Endodermal cell (in vitro differentiated cells): ENCODE measurements around the gene MDFIC. TPM values are rescaled to one million over a fixed set of nuclear protein-coding genes. Genes with fewer than 3 reads are reported as not detected.

Experiments
- DNase-seq: peaks from one replicate; pipeline ENCODE4 v3.0.0-alpha.2; 2017
- H3K27ac ChIP-seq: 2 replicates; pipeline ENCODE4 v1.5.1; 2013; ENCODE audit warnings: mild to moderate bottlenecking, low read depth, low read length, moderate library complexity
- H3K27me3 ChIP-seq: 2 replicates; pipeline ENCODE4 v1.6.1; 2013; ENCODE audit warnings: mild to moderate bottlenecking, low read length, moderate library complexity; ENCODE audit not compliant: insufficient read depth, control insufficient read depth, poor library complexity, severe bottlenecking
- H3K36me3 ChIP-seq: 2 replicates; pipeline ENCODE4 v1.7.0; 2013; ENCODE audit warnings: mild to moderate bottlenecking, low read length, moderate library complexity; ENCODE audit not compliant: control insufficient read depth, insufficient read depth
- H3K4me1 ChIP-seq: one replicate; pipeline ENCODE4 v1.7.0; 2013; ENCODE audit warnings: low read length; ENCODE audit not compliant: control insufficient read depth, insufficient read depth
- H3K4me3 ChIP-seq: 2 replicates; pipeline ENCODE4 v1.5.1; 2013; ENCODE audit warnings: mild to moderate bottlenecking, low read length, moderate library complexity
- H3K9ac ChIP-seq: 2 replicates; pipeline ENCODE4 v1.6.1; 2013; ENCODE audit warnings: mild to moderate bottlenecking, low read length, moderate library complexity; ENCODE audit not compliant: poor library complexity, severe bottlenecking; ENCODE audit errors: extremely low read depth
- H3K9me3 ChIP-seq: 2 replicates; pipeline ENCODE4 v1.6.1; 2013; ENCODE audit warnings: mild to moderate bottlenecking, low read length, moderate library complexity; ENCODE audit not compliant: control insufficient read depth
- H3K27ac Mint-ChIP-seq: 2 replicates; pipeline ENCODE4 v1.8.0; 2020; ENCODE audit warnings: mixed read lengths
- H3K27me3 Mint-ChIP-seq: 2 replicates; pipeline ENCODE4 v1.8.0; 2021; ENCODE audit warnings: mild to moderate bottlenecking, mixed read lengths; ENCODE audit not compliant: insufficient read depth
- H3K36me3 Mint-ChIP-seq: 2 replicates; pipeline ENCODE4 v1.8.0; 2020; ENCODE audit warnings: low read depth, mixed read lengths
- H3K4me1 Mint-ChIP-seq: 2 replicates; pipeline ENCODE4 v1.8.0; 2020; ENCODE audit warnings: mixed read lengths
- H3K4me3 Mint-ChIP-seq: 2 replicates; pipeline ENCODE4 v1.8.0; 2020; ENCODE audit warnings: mild to moderate bottlenecking, moderate library complexity, mixed read lengths
- H3K9me3 Mint-ChIP-seq: 2 replicates; pipeline ENCODE4 v1.8.0; 2020; ENCODE audit warnings: mild to moderate bottlenecking, mixed read lengths
- CTCF ChIP-seq: fragments of 200-600 bp; sonication (generic); conservative IDR thresholded peaks from 2 replicates; pipeline ENCODE4 v1.5.0; 2021; ENCODE audit warnings: antibody characterized with exemption, mild to moderate bottlenecking
- whole genome bisulfite sequencing, 2 experiments: methylation state at CpG; one replicate each; pipeline versions ENCODE4 v1.1.5 to v1.1.7; 2013; ENCODE audit warnings: missing lambda C conversion rate in 2 of 2, mixed read lengths in 1 of 2; ENCODE audit not compliant: insufficient coverage in 1 of 2, insufficient read length in 1 of 2; 5-methylcytosine and 5-hydroxymethylcytosine counted together
- total RNA-seq, 2 donors: library from RNA; stranded (reverse); fragmentation: NEBNext Ultra II Directional in 1 of 2; extraction: Animal tissue kit (Norgen Biotek cat#: 25700) in 1 of 2; gene quantifications; 2 replicates in 1 of 2; 3 replicates in 1 of 2; pipeline ENCODE4 v1.2.1, GENCODE V29; 2021

MDFIC gene
- total RNA-seq, 2 donors from 2014 or later = 7.4 to 15.1 TPM

- 80 to 87% methylated on average over 1 to 2 of the region's 2 CpGs for WGBS, 2 experiments
- Mint-ChIP-seq H3K9me3 (no peaks in the 10 kb centered on the region), H3K4me1 (peaks cover 6% of the 10 kb centered on the region), H3K27me3 (no peaks in the 10 kb centered on the region), H3K27ac (no peak overlapping the region), H3K36me3 (no peaks in the 10 kb centered on the region), H3K4me3 (no peak overlapping the region)
- Histone ChIP-seq H3K36me3 (no peaks in the 10 kb centered on the region), H3K4me1 (peaks cover 4% of the 10 kb centered on the region), H3K4me3 (no peak overlapping the region), H3K9me3 (no peaks in the 10 kb centered on the region), H3K27me3 (no peaks in the 10 kb centered on the region), H3K9ac (no peak overlapping the region), H3K27ac (no peak overlapping the region)
- no peak for TF ChIP-seq CTCF
- DNase-seq = no peak
Measured at GRCh38 chr7:115034515-115034914, 112.6 kb downstream of the MDFIC start.

- H3K9me3 Mint-ChIP-seq = no peaks in the 10 kb centered on the region
- TF ChIP-seq CTCF = no peak
- H3K9me3 ChIP-seq = no peaks in the 10 kb centered on the region
- peaks cover 4% of the 10 kb centered on the region for H3K4me1 ChIP-seq
- H3K27ac Mint-ChIP-seq = no peak overlapping the region
- H3K27me3 Mint-ChIP-seq = peaks cover 1% of the 10 kb centered on the region
- H3K9ac ChIP-seq = no peak overlapping the region
- DNase-seq = no peak
- H3K36me3 ChIP-seq = no peaks in the 10 kb centered on the region
- 97 to 100% methylated on average over 2 of the region's 2 CpGs for WGBS, 2 experiments
- H3K27ac ChIP-seq = no peak overlapping the region
- no peak overlapping the region for H3K4me3 ChIP-seq
- H3K27me3 ChIP-seq = no peaks in the 10 kb centered on the region
- no peak overlapping the region for H3K4me3 Mint-ChIP-seq
- H3K36me3 Mint-ChIP-seq = no peaks in the 10 kb centered on the region
- H3K4me1 Mint-ChIP-seq = peaks cover 6% of the 10 kb centered on the region
Measured at GRCh38 chr7:115037128-115037802, 115.4 kb downstream of the MDFIC start.

- no peak overlapping the region for H3K27ac Mint-ChIP-seq
- no peak overlapping the region for H3K27ac ChIP-seq
- peaks cover 4% of the 10 kb centered on the region for H3K4me1 ChIP-seq
- WGBS, 2 experiments = 95 to 98% methylated on average over 4 of the region's 4 CpGs
- no peak overlapping the region for H3K9ac ChIP-seq
- no peaks in the 10 kb centered on the region for H3K27me3 ChIP-seq
- H3K36me3 ChIP-seq = no peaks in the 10 kb centered on the region
- H3K9me3 ChIP-seq = no peaks in the 10 kb centered on the region
- no peaks in the 10 kb centered on the region for H3K9me3 Mint-ChIP-seq
- H3K4me1 Mint-ChIP-seq = peaks cover 6% of the 10 kb centered on the region
- H3K4me3 Mint-ChIP-seq = no peak overlapping the region
- no peak overlapping the region for H3K4me3 ChIP-seq
- H3K27me3 Mint-ChIP-seq = peaks cover 1% of the 10 kb centered on the region
- peak; percentile 20 for TF ChIP-seq CTCF
- no peaks in the 10 kb centered on the region for H3K36me3 Mint-ChIP-seq
- no peak for DNase-seq
Measured at GRCh38 chr7:115038158-115038557, 116.3 kb downstream of the MDFIC start.
